Activated CD8-positive, alpha-beta T cell treated with anti-CD3 and anti-CD28 coated beads for 36 hours (primary cell): ENCODE measurements around the gene PTX4. TPM values are rescaled to one million over a fixed set of nuclear protein-coding genes. Genes with fewer than 3 reads are reported as not detected.

Source experiments
- ATAC-seq: fragments of 200-7000 bp; cut with Tn5 transposase; one replicate; pipeline ENCODE4 v1.10.0; 2021; ENCODE audit warnings: mild to moderate bottlenecking, moderate library complexity
- CTCF ChIA-PET: fragments of 350-600 bp; sonication (Branson Sonifier 250); formaldehyde crosslinking; loops from one replicate; lab custom pipeline; 2021; ENCODE audit warnings: antibody characterized with exemption; lab: Charles Lee
- POLR2A ChIA-PET: fragments of 350-600 bp; sonication (Branson Sonifier 250); formaldehyde crosslinking; loops from one replicate; lab custom pipeline; 2021; ENCODE audit warnings: antibody characterized with exemption; lab: Charles Lee
- DNase-seq: peaks from one replicate; pipeline ENCODE4 v3.0.0-alpha.2; 2020
- H3K27ac Mint-ChIP-seq: one replicate; pipeline ENCODE4 v1.8.0; 2021; ENCODE audit warnings: mild to moderate bottlenecking, mixed read lengths
- H3K27me3 Mint-ChIP-seq: one replicate; pipeline ENCODE4 v1.8.0; 2021; ENCODE audit warnings: mixed read lengths
- H3K36me3 Mint-ChIP-seq: one replicate; pipeline ENCODE4 v1.8.0; 2021; ENCODE audit warnings: low read depth, mixed read lengths
- H3K4me1 Mint-ChIP-seq: one replicate; pipeline ENCODE4 v1.8.0; 2021; ENCODE audit warnings: low read depth, mixed read lengths
- H3K4me3 Mint-ChIP-seq: one replicate; pipeline ENCODE4 v1.8.0; 2021; ENCODE audit warnings: mild to moderate bottlenecking, moderate library complexity, mixed read lengths
- H3K9me3 Mint-ChIP-seq: one replicate; pipeline ENCODE4 v1.8.0; 2021; ENCODE audit warnings: mixed read lengths
- intact Hi-C: fragments of 100-400 bp; cut with micrococcal nuclease; formaldehyde crosslinking; loops from one replicate; pipeline ENCODE4 v1.10.0; 2022
- total RNA-seq, 2 experiments: library from RNA; stranded (reverse); gene quantifications; one replicate each; pipeline ENCODE4 v1.2.3, GENCODE V29; 2021
- TF ChIP-seq, protein P1 (sequence below): fragments of 200-600 bp; IDR thresholded peaks from one replicate; pipeline ENCODE4 v1.8.0; 2022; ENCODE audit warnings: antibody characterized with exemption, mild to moderate bottlenecking

The PTX4 gene
- total RNA-seq, 2 experiments from 2014 or later = not detected

DNA sequence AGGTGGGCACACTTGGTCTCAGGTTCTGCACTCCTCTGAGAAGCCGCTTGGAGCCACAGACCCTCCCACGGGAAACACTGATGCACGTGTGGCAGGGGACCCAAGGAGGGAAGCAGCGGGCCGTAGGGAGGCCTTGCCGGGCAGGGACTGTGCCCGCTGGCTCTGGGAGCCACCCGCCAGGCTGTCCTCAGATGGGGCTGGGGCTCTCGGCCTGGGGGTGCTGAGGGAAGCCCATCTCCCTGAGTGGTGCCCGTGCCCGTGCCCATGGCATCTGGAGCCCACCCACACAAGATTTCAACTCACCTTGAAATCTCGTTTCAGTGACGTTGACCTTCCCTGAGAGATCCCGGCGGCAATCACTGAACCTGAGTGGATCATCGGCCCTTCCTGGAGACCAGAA is 31.8 kb downstream of the PTX4 start:
- TF ChIP-seq, protein P1, sequence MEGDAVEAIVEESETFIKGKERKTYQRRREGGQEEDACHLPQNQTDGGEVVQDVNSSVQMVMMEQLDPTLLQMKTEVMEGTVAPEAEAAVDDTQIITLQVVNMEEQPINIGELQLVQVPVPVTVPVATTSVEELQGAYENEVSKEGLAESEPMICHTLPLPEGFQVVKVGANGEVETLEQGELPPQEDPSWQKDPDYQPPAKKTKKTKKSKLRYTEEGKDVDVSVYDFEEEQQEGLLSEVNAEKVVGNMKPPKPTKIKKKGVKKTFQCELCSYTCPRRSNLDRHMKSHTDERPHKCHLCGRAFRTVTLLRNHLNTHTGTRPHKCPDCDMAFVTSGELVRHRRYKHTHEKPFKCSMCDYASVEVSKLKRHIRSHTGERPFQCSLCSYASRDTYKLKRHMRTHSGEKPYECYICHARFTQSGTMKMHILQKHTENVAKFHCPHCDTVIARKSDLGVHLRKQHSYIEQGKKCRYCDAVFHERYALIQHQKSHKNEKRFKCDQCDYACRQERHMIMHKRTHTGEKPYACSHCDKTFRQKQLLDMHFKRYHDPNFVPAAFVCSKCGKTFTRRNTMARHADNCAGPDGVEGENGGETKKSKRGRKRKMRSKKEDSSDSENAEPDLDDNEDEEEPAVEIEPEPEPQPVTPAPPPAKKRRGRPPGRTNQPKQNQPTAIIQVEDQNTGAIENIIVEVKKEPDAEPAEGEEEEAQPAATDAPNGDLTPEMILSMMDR = no peak
- ChIA-PET POLR2A (no interaction called here), CTCF (no interaction called here)
- Mint-ChIP-seq H3K27ac (no peak overlapping the region), H3K27me3 (no peaks in the 10 kb centered on the region), H3K4me1 (peaks cover 6% of the 10 kb centered on the region), H3K4me3 (no peak overlapping the region), H3K36me3 (peaks cover 2% of the 10 kb centered on the region), H3K9me3 (no peaks in the 10 kb centered on the region)
- intact Hi-C loops = no loop called here
- DNase-seq (no peak), ATAC-seq (no peak)

DNA sequence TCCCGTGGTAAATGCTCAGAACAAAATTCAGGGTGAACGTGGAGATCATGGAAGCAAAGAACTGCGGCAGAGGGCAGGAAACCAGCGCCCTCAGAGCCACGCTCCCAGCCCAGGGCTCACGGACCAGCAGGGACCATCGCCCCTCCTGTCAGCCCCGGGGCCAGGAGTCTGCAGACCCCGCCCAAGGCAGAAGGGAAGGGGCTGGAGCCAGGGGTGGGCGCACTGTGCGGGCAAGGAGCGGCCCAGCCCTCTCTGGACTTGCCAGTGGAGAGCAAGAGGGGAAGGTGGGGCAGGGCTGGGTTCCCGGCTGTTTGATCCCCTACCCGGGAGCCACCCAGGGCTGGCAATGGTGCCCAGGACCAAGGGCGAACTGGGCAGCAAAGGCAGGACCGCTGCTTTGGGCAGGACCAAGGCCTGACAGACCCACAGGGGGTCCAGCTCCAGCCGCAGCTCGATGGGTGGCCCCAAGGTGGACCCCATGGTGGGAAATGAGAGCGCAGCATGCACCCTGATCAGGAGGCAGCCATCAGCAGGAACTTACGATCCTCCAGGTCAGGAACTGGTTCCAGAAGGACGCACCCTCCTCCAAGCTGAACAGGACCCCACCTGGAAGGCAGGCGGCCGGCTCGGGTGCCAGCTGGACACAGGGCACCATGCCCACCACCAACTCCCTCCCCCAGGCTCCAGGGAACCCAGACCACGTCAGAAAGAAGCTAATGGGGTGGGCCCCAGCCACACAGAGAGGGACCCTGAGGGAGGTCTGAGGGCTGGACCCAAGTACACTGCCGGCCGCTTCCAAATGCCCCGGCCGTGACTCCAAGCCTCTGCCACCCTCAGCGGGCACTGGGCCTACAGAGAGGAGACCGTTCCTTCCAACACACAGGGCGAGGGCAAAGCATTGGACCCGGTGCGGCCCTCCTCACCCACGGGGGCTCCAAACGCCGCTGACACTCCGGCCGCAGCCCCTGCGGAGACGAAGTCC is 33.3 kb downstream of the PTX4 start:
- Mint-ChIP-seq H3K4me1 (peaks cover 6% of the 10 kb centered on the region), H3K27ac (no peak overlapping the region), H3K4me3 (no peak overlapping the region), H3K36me3 (no peaks in the 10 kb centered on the region), H3K9me3 (no peaks in the 10 kb centered on the region), H3K27me3 (no peaks in the 10 kb centered on the region)
- POLR2A ChIA-PET = no interaction called here
- DNase-seq (no peak), ATAC-seq (no peak)
- CTCF ChIA-PET = no interaction called here
- TF ChIP-seq, protein P1 = no peak
- intact Hi-C loops = no loop called here

DNA sequence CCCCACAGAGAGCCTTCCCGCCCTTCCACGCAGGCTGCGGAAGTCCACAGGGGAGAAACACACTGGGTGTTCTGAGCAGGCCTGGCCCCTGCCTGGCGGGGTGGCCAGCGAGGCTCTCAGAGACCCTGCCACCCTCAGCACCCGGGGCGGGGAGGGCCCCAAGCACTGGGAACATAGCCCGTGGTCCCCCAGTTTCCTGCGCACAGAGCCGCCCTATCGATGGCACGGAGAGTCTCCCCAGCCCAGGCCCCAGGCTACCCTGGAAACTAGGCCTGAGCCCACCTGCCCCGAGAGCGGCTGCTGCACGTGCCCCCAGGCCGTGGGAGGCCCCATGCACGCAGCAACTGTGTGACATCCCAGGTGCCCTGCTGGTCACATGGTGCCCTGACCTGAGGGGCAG is 34.2 kb downstream of the PTX4 start:
- intact Hi-C loops = no loop called here
- Mint-ChIP-seq H3K36me3 (no peaks in the 10 kb centered on the region), H3K27me3 (no peaks in the 10 kb centered on the region), H3K4me1 (peaks cover 4% of the 10 kb centered on the region), H3K27ac (no peak overlapping the region), H3K4me3 (no peak overlapping the region), H3K9me3 (no peaks in the 10 kb centered on the region)
- CTCF ChIA-PET = no interaction called here
- DNase-seq (no peak), ATAC-seq (no peak)
- TF ChIP-seq, protein P1 = no peak
- POLR2A ChIA-PET = no interaction called here

DNA sequence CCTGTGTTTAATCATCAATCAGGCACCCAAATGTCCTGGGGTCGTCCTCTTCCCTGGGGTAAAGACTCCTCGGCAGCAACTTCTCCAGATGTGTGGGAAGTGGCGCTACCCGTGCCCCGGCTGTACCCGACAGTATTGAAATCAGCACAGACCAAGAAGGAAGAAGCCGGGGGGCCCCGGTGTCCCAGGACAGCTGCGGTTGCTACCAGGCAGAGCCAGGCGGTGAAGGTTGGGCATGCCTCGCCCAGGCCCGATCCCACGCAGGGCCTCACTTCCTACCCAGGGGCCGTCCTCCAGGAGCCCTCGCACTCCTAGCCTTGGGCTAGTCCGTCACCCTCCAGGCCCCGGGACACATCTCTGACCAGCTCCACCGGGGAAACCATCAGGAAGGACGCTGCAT is 35.4 kb downstream of the PTX4 start:
- DNase-seq (no peak), ATAC-seq (no peak)
- Mint-ChIP-seq H3K4me1 (no peaks in the 10 kb centered on the region), H3K36me3 (no peaks in the 10 kb centered on the region), H3K27me3 (no peaks in the 10 kb centered on the region), H3K9me3 (no peaks in the 10 kb centered on the region), H3K4me3 (no peak overlapping the region), H3K27ac (no peak overlapping the region)
- intact Hi-C loops = no loop called here
- ChIA-PET POLR2A (no interaction called here), CTCF (no interaction called here)
- TF ChIP-seq, protein P1 = no peak

DNA sequence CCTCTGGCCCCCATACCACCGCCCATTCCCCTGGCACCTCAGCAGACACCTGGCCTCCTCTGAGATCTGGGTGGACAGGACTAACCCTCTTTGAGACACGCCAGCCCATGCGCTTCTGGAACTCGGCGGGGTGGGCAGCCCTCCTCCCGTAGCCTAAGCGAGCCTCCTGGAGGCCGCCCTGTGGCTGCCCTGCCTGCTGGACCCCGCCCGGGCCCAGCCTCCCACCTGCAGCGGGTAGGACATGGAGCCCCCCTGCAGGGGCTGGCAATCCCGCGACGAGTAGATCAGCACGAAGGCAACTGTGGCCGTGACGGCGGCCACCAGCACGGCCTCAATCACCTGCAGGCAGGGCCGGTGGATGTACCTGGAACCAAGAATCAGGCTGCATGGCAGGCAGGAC is 36.2 kb downstream of the PTX4 start:
- Mint-ChIP-seq H3K9me3 (no peaks in the 10 kb centered on the region), H3K27ac (no peak overlapping the region), H3K36me3 (no peaks in the 10 kb centered on the region), H3K4me3 (no peak overlapping the region), H3K27me3 (no peaks in the 10 kb centered on the region), H3K4me1 (no peaks in the 10 kb centered on the region)
- CTCF ChIA-PET = no interaction called here
- ATAC-seq = no peak
- no peak for DNase-seq
- TF ChIP-seq, protein P1 = no peak
- intact Hi-C loops = no loop called here
- POLR2A ChIA-PET = no interaction called here
